MM.1S (cell line): ENCODE results near the gene NQO1.

Experiments used
- CTCF ChIP-seq: fragments of 300-600 bp; sonication (generic); IDR thresholded peaks from 2 replicates; pipeline ENCODE4 v1.5.1; 2016; ENCODE audit warnings: antibody characterized with exemption, low read length, mixed read lengths
- EZH2 ChIP-seq: fragments of 300-600 bp; sonication (generic); optimal IDR thresholded peaks from 2 replicates; pipeline ENCODE3; 2017; ENCODE audit warnings: low read depth, mild to moderate bottlenecking, antibody characterized with exemption, low read length, mixed read lengths
- EZH2phosphoT487 ChIP-seq: fragments of 300-600 bp; sonication (generic); IDR thresholded peaks from 2 replicates; pipeline ENCODE4 v1.6.1; 2018; ENCODE audit warnings: antibody characterized with exemption, low read length

- no peak for TF ChIP-seq EZH2
- no peak for TF ChIP-seq CTCF
- no peak for TF ChIP-seq EZH2phosphoT487
Observed at GRCh38 chr16:69754143-69754468, 27.7 kb upstream of the NQO1 start.
